Measurements from ENCODE around the gene HPN.

GRCh38 chr19:35069696-35070095 is 28.2 kb downstream of the HPN start:
- no peak for TF ChIP-seq POLR2A (IDR thresholded peaks at IDR 0.05)
- no peak for TF ChIP-seq CTCF (IDR thresholded peaks at IDR 0.05)
